ENCODE data around the gene TMEM91. TPM values are rescaled to one million over a fixed set of nuclear protein-coding genes. Genes with fewer than 3 reads are reported as not detected.
"Not testable (repeated sequence)": the region's sequence is repeated elsewhere in the genome, so short reads cannot be mapped to it uniquely, and the experiment has no call there.

Gene TMEM91
- total RNA-seq, 2 experiments from 2014 or later = 10.7 to 12.7 TPM

DNA sequence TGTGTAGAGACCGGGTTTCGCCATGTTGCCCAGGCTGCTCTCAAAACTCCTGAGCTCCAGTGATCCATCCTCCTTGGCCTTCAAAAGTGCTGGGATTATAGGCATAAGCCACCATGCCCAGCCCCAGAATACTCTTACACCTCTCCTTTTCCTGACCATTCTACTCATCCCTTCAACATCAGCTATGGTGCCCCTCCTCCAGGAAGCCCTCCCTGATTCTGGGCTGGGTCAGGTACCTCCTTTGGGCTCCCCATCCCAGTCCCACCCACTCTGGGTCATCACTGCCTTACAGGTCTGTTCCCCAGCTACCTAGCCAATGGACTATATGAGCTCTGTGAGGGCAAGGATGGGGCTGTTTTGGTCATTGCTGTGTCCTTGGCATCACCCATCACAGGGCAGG, 32.2 kb upstream of the TMEM91 start:
- ChIA-PET CTCF (ENCODE audit: unreplicated experiment) (no interaction called here), POLR2A (no interaction called here)
- no peak for TF ChIP-seq EZH2phosphoT487 (IDR thresholded peaks at IDR 0.05; ENCODE audit: borderline replicate concordance, low read depth, low read length)
- TF ChIP-seq, protein P1, sequence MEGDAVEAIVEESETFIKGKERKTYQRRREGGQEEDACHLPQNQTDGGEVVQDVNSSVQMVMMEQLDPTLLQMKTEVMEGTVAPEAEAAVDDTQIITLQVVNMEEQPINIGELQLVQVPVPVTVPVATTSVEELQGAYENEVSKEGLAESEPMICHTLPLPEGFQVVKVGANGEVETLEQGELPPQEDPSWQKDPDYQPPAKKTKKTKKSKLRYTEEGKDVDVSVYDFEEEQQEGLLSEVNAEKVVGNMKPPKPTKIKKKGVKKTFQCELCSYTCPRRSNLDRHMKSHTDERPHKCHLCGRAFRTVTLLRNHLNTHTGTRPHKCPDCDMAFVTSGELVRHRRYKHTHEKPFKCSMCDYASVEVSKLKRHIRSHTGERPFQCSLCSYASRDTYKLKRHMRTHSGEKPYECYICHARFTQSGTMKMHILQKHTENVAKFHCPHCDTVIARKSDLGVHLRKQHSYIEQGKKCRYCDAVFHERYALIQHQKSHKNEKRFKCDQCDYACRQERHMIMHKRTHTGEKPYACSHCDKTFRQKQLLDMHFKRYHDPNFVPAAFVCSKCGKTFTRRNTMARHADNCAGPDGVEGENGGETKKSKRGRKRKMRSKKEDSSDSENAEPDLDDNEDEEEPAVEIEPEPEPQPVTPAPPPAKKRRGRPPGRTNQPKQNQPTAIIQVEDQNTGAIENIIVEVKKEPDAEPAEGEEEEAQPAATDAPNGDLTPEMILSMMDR (conservative IDR thresholded peaks at IDR 0.05; ENCODE audit: low read length) = no peak
- intact Hi-C loops (cut with micrococcal nuclease; ENCODE audit: unreplicated experiment) = no loop called here
- Histone ChIP-seq H4K20me1 (ENCODE audit: insufficient read depth, low read length) (no peaks in the 10 kb centered on the region; the same call in 1 of the 2 replicates), H3K27ac (ENCODE audit: low read depth, low read length, poor library complexity, severe bottlenecking) (no peak overlapping the region), H3K9me3 (ENCODE audit: low read length) (no peaks in the 10 kb centered on the region), H2AFZ (ENCODE audit: low read length) (no peak overlapping the region), H3K4me2 (ENCODE audit: low read length) (no peak overlapping the region), H3K36me3 (ENCODE audit: insufficient read depth, low read length) (peaks cover 83% of the 10 kb centered on the region), H3K4me3 (ENCODE audit: low read depth, low read length, poor library complexity, severe bottlenecking) (no peak overlapping the region), H3K4me1 (ENCODE audit: insufficient read depth, low read length, poor library complexity, severe bottlenecking) (peaks cover 4% of the 10 kb centered on the region), H3K79me2 (ENCODE audit: insufficient read depth, low read depth, low read length) (no peaks in the 10 kb centered on the region; the same call in 1 of the 2 replicates), H3K9me2 (ENCODE audit: insufficient read depth, low read length) (no peaks in the 10 kb centered on the region)
- DNase-seq (ENCODE audit: low spot score) = no peak
- BruUV-seq (replicated peaks) = no TSS peak

DNA sequence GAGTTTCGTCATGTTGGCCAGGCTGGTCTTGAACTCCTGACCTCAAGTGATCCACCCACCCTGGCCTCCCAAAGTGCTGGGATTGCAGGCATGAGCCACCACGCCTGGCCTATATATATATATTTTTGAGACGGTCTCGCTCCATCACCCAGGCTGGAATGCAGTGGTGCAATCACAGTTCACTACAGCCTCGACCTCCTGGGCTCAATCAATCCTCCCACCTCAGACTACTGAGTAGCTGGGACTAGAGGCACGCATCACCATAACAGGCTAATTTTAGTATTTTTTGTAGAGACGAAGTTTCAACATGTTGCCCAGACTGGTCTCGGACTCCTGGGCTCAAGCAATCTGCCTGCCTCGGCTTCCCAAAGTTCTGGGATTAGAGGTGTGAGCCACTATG, 29.4 kb upstream of the TMEM91 start:
- H3K4me3 ChIP-seq (ENCODE audit: low read depth, low read length, poor library complexity, severe bottlenecking); CTCF ChIA-PET (ENCODE audit: unreplicated experiment); H3K9me3 ChIP-seq (ENCODE audit: low read length); H4K20me1 ChIP-seq (ENCODE audit: insufficient read depth, low read length); H3K9me2 ChIP-seq (ENCODE audit: insufficient read depth, low read length); DNase-seq (ENCODE audit: low spot score); H2AFZ ChIP-seq (ENCODE audit: low read length); BruUV-seq (replicated peaks); H3K4me2 ChIP-seq (ENCODE audit: low read length); intact Hi-C loops (cut with micrococcal nuclease; ENCODE audit: unreplicated experiment); H3K27ac ChIP-seq (ENCODE audit: low read depth, low read length, poor library complexity, severe bottlenecking): not testable (repeated sequence)
- Histone ChIP-seq H3K36me3 (ENCODE audit: insufficient read depth, low read length) (peaks cover 75% of the 10 kb centered on the region), H3K79me2 (ENCODE audit: insufficient read depth, low read depth, low read length) (peaks cover 25% of the 10 kb centered on the region; the same call in 1 of the 2 replicates), H3K4me1 (ENCODE audit: insufficient read depth, low read length, poor library complexity, severe bottlenecking) (peaks cover 15% of the 10 kb centered on the region)
- POLR2A ChIA-PET = interaction anchor here (0.7 kb wide), 1 partner anchor 8 kb away, joined by 6 read pairs; no protein-coding TSS in a partner anchor

DNA sequence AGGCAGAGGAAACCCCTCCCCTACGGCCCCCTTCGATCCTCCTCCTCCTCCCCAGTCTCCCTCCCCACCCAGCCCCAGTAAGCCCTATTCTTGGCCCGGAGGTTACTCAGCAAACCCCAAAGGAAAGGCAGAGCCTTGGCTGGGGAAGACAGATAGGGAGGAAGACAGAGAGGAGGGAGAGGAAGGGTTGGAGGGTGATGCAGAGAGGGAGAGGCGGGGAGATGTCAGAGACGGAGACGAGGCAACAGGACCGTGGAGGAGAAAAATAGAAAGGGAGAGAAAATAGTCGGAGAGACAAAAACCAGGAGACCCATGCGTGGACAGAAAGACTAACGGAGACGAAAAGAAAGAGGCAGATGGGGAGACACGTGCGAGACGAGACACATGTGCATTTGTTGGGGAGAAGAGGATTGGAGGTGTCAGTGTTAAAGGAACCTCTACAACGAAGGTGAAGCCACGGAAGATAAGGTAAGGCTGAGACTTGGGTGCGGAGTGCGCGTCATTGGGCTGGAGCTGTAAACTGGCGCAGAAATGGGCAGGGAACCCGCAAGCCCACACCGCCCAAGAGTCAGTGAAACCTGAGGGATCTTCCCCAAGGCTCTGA, 25.5 kb upstream of the TMEM91 start:
- H3K27ac ChIP-seq (ENCODE audit: low read depth, low read length, poor library complexity, severe bottlenecking) = peak overlapping the region; percentile 11
- H4K20me1 ChIP-seq (ENCODE audit: insufficient read depth, low read length) = peaks cover 4% of the 10 kb centered on the region
- H3K9me3 ChIP-seq (ENCODE audit: low read length) = no peaks in the 10 kb centered on the region
- H3K4me1 ChIP-seq (ENCODE audit: insufficient read depth, low read length, poor library complexity, severe bottlenecking) = peaks cover 21% of the 10 kb centered on the region
- BruUV-seq (replicated peaks) = no TSS peak
- POLR2A ChIA-PET = interaction anchor here (0.7 kb wide), 1 partner anchor 27 kb away, joined by 3 read pairs; no protein-coding TSS in a partner anchor
- H3K79me2 ChIP-seq (ENCODE audit: insufficient read depth, low read depth, low read length) = peaks cover 42% of the 10 kb centered on the region; the same call in 1 of the 2 replicates
- peaks cover 44% of the 10 kb centered on the region for H3K36me3 ChIP-seq (ENCODE audit: insufficient read depth, low read length)
- H3K4me2 ChIP-seq (ENCODE audit: low read length) = peak overlapping the region; percentile 78
- intact Hi-C loops (cut with micrococcal nuclease; ENCODE audit: unreplicated experiment) = no loop called here
- TF ChIP-seq, protein P1 (conservative IDR thresholded peaks at IDR 0.05; ENCODE audit: low read length) = no peak
- DNase-seq (ENCODE audit: low spot score) = no peak
- peak overlapping the region; percentile 77 for H3K4me3 ChIP-seq (ENCODE audit: low read depth, low read length, poor library complexity, severe bottlenecking)
- peak overlapping the region; percentile 25; the same call in 1 of the 2 replicates for H2AFZ ChIP-seq (ENCODE audit: low read length)
- H3K9me2 ChIP-seq (ENCODE audit: insufficient read depth, low read length) = no peaks in the 10 kb centered on the region
- CTCF ChIA-PET (ENCODE audit: unreplicated experiment) = no interaction called here
